ENCODE measurements around the gene UGT1A3. TPM values are rescaled to one million over a fixed set of nuclear protein-coding genes. Genes with fewer than 3 reads are reported as not detected.

Gene UGT1A3
- total and polyA plus RNA-seq, 4 donors = 7.0 to 61.6 (median 18.2) TPM; not detected in 1

DNA sequence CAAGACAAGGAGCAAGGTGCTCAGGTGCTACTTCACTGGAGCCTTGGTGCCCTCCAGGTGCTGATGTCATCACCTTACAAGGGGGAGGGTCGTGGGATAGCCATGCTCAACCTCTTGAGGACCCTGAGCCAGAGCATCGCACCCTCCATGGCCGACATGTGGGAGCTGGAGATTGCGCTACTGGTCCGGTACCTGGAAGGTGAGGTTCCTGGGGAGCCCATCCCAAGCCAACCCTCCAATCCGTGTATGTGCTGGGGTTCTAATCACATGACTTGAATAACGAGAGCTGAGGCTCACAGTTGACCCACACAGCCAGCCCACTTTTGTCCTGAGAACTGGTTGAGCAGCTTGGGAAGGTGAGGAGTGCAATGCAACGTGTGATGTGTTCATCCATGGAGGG is 75.2 kb downstream of the UGT1A3 start:
- H3K4me1 ChIP-seq (ENCODE audit: control insufficient read depth in 4 of 4, insufficient read depth in 4 of 4, low read length in 3 of 4) = no peaks in the 10 kb centered on the region
- 71% methylated on average over 8 of the region's 8 CpGs for WGBS
- peak; percentile 20 for DNase-seq (ENCODE audit: low spot score)

DNA sequence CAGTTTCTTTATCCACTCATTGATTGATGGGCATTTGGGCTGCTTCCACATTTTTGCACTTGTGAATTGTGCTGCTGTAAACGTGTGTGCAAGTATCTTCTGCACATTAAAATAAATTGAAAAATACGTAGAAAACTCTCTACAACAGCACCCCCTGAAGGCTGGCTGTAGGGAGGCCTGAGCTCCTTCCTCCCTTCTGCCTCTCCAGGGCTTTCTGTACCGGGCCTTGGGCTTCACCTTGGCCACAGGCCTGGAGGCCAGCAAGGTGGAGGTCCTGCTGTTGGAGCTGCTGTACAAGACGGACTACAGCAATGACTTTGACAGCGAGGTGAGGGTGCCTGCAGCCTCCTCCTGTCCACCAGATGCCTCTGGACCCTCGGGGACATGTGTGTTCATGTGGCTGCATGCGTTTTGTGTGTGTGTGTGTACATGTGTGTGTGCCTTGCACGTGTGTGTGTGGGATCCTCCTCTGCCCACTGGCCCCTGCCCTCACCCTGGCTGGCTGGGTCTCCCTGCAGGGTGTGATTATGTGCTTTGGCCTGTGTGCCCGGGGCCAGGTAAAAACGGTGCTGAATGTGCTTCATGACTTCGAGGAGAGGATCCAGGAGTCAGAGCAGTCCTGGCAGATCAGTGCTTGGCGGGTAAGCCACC is 78.5 kb downstream of the UGT1A3 start:
- H3K27me3 ChIP-seq (ENCODE audit: control insufficient read depth in 4 of 4, insufficient read depth in 4 of 4, low read length in 3 of 4) = no peaks in the 10 kb centered on the region
- no peaks in the 10 kb centered on the region for H3K9me3 ChIP-seq (ENCODE audit: control insufficient read depth in 4 of 4, low read length in 3 of 4)
- peak; percentile 10 for DNase-seq (ENCODE audit: low spot score)
- H3K4me3 ChIP-seq (ENCODE audit: low read depth in 1 of 3, low read length in 3 of 3) = no peak overlapping the region
- WGBS = 73% methylated on average over 12 of the region's 12 CpGs
- no peaks in the 10 kb centered on the region for H3K4me1 ChIP-seq (ENCODE audit: control insufficient read depth in 4 of 4, insufficient read depth in 4 of 4, low read length in 3 of 4)
- TF ChIP-seq NR2F2 (IDR thresholded peaks at IDR 0.05) (no peak), TAF1 (conservative IDR thresholded peaks at IDR 0.05) (no peak), RAD21 (IDR thresholded peaks at IDR 0.05) (no peak), FOXA1 (IDR thresholded peaks at IDR 0.05) (no peak), HNF4A (conservative IDR thresholded peaks at IDR 0.05) (no peak), RXRA (IDR thresholded peaks at IDR 0.05) (no peak), ATF3 (IDR thresholded peaks at IDR 0.05) (no peak), HNF4G (IDR thresholded peaks at IDR 0.05) (no peak), YY1 (IDR thresholded peaks at IDR 0.05) (no peak), FOXA2 (IDR thresholded peaks at IDR 0.05) (no peak), GABPA (IDR thresholded peaks at IDR 0.05 in 1 of 2, conservative IDR thresholded peaks at IDR 0.05 in 1 of 2) (no peak)
- TF ChIP-seq, protein P1, sequence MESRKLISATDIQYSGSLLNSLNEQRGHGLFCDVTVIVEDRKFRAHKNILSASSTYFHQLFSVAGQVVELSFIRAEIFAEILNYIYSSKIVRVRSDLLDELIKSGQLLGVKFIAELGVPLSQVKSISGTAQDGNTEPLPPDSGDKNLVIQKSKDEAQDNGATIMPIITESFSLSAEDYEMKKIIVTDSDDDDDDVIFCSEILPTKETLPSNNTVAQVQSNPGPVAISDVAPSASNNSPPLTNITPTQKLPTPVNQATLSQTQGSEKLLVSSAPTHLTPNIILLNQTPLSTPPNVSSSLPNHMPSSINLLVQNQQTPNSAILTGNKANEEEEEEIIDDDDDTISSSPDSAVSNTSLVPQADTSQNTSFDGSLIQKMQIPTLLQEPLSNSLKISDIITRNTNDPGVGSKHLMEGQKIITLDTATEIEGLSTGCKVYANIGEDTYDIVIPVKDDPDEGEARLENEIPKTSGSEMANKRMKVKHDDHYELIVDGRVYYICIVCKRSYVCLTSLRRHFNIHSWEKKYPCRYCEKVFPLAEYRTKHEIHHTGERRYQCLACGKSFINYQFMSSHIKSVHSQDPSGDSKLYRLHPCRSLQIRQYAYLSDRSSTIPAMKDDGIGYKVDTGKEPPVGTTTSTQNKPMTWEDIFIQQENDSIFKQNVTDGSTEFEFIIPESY (IDR thresholded peaks at IDR 0.05) = no peak
- H3K27ac ChIP-seq (ENCODE audit: low read depth in 1 of 2, low read length in 2 of 2) = no peak overlapping the region
- H3K9ac ChIP-seq (ENCODE audit: low read depth in 1 of 2, low read length in 2 of 2) = no peak overlapping the region
- no peaks in the 10 kb centered on the region for H3K36me3 ChIP-seq (ENCODE audit: control insufficient read depth in 4 of 4, insufficient read depth in 3 of 4, low read depth in 1 of 4, low read length in 3 of 4)

More for the DNA sequence above, 75.2 kb downstream of the UGT1A3 start:
- H3K4me3 ChIP-seq (ENCODE audit: low read depth in 1 of 3, low read length in 3 of 3) = no peak overlapping the region
- no peaks in the 10 kb centered on the region for H3K27me3 ChIP-seq (ENCODE audit: control insufficient read depth in 4 of 4, insufficient read depth in 4 of 4, low read length in 3 of 4)
- no peaks in the 10 kb centered on the region for H3K36me3 ChIP-seq (ENCODE audit: control insufficient read depth in 4 of 4, insufficient read depth in 3 of 4, low read depth in 1 of 4, low read length in 3 of 4)
- no peak for TF ChIP-seq FOXA2 (IDR thresholded peaks at IDR 0.05)
- TF ChIP-seq, protein P2, sequence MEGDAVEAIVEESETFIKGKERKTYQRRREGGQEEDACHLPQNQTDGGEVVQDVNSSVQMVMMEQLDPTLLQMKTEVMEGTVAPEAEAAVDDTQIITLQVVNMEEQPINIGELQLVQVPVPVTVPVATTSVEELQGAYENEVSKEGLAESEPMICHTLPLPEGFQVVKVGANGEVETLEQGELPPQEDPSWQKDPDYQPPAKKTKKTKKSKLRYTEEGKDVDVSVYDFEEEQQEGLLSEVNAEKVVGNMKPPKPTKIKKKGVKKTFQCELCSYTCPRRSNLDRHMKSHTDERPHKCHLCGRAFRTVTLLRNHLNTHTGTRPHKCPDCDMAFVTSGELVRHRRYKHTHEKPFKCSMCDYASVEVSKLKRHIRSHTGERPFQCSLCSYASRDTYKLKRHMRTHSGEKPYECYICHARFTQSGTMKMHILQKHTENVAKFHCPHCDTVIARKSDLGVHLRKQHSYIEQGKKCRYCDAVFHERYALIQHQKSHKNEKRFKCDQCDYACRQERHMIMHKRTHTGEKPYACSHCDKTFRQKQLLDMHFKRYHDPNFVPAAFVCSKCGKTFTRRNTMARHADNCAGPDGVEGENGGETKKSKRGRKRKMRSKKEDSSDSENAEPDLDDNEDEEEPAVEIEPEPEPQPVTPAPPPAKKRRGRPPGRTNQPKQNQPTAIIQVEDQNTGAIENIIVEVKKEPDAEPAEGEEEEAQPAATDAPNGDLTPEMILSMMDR (IDR thresholded peaks at IDR 0.05; ENCODE audit: low read depth, low read length, missing input control) = no peak
- no peak overlapping the region for H3K9ac ChIP-seq (ENCODE audit: low read depth in 1 of 2, low read length in 2 of 2)
- H3K9me3 ChIP-seq (ENCODE audit: control insufficient read depth in 4 of 4, low read length in 3 of 4) = no peaks in the 10 kb centered on the region
- H3K27ac ChIP-seq (ENCODE audit: low read depth in 1 of 2, low read length in 2 of 2) = no peak overlapping the region

All from liver (tissue), 9 donors.